Muscle of arm (tissue), 12 donors: ENCODE data around the gene SACS. TPM values are rescaled to one million over a fixed set of nuclear protein-coding genes. Genes with fewer than 3 reads are reported as not detected.
"Not testable (repeated sequence)": the region's sequence is repeated elsewhere in the genome, so short reads cannot be mapped to it uniquely, and the experiment has no call there.

Experiments
- DNase-seq: peaks from one replicate; pipeline ENCODE4 v3.0.0-alpha.2; 2013
- polyA plus RNA-seq, 12 donors: library from polyadenylated mRNA; unstranded; fragments of 120-200 nt; gene quantifications; one replicate each; pipeline ENCODE4 v1.2.1, GENCODE V29; 2013; ENCODE audit not compliant: insufficient read length in 12 of 12

SACS gene
- polyA plus RNA-seq, 12 donors = 22.9 to 75.7 (median 54.4) TPM

DNA sequence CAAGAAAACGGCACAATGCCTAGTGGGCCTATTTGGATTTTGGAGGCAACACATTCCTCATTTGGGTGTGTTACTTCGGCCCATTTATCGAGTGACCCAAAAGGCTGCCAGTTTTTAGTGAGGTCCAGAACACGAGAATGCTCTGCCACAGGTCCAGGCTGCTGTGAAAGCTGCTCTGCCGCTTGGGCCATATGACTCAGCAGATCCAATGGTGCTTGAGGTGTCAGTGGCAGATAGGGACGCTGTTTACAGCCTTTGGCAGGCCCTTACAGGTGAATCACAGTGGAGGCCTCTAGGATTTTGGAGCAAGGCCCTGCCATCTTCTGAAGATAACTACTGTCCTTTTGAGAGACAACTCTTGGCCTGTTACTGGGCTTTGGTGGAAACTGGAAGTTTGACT lies 118.7 kb downstream of the SACS start:
- DNase-seq = not testable (repeated sequence)

- DNase-seq = no peak
These were observed 140.9 kb downstream of the SACS start for GRCh38 chr13:23292586-23292985.

DNA sequence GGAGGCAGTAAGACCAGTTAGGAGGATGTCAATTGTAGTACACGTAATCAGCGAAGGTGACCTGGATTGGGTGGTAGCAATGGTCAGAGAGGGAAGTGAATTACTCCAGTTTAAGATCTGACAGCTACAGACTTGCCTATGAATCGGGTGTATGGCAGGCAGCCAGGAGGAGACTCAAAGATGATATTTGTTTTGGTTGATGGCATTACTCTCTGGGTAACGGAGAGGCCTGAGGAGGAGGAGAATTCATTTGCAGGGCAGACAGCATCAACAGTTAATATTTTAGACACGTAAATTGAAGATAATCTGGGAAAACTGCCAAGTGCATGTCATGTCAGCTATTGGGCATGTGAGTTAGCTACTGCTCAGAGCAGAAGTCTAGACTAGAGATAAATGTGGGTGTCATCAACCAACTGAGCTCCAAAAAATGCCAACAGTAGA lies 143.6 kb downstream of the SACS start:
- DNase-seq = no peak

DNA sequence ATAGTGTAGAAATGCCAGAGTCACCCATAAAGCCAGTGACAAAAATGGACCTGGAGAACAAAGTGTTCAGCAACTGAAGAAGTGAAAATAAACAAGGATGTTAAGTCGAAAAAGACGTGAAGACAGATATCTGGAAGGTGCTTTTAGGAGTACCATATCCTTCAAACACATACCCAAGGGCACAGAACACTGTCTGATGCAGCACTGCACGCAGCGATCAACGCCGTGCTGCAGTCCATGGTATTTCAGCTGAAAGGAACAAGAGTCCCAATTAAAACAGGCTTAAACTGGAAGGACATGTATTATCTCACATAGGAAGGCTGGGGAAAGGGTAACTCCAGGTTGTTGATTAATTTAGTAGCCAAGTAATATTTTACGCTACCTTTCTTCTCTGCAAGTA lies 144.5 kb downstream of the SACS start:
- no peak for DNase-seq

GRCh38 chr13:23288564-23288963 lies 144.9 kb downstream of the SACS start:
- DNase-seq = peak; percentile 8

DNA sequence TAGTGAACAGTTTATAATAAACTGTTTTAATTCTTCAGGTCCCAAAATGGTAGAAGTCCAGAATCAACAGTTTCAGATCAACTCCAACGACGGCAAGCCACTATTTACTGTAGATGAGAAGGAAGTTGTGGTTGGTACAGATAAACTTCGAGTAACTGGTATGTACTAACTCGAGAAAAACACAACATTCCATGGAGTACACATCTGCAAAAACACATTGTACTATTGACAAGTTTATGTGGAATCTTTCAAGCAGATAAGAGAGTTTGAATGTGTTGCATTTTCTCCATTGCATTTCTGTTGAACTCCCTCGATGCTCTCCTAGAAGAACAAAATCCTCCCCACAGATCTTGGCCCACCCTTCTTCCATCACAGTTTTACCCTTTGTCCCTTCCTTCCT lies 154.2 kb downstream of the SACS start:
- no peak for DNase-seq

Other genes starting within 250 kb of the SACS start
- gene TNFRSF19, start 136.7 kb upstream of the SACS start, polyA plus RNA-seq = 100 to 1,000 TPM in 1 of 12 donors, 10 to 100 TPM in 10, not detected in 1; 15.7 to 126 (median 22.0) TPM